H1 (cell line): ENCODE measurements around the gene ASGR1. TPM values are rescaled to one million over a fixed set of nuclear protein-coding genes. Genes with fewer than 3 reads are reported as not detected.

Experiments used
- HDAC2 ChIP-seq, 2 experiments: fragments of 300-600 bp in 1 of 2; sonication (generic) in 1 of 2; IDR thresholded peaks; 2 replicates each; pipeline ENCODE4 v1.6.1; 2011 to 2012; ENCODE audit warnings: low read depth in 2 of 2, low read length in 2 of 2, mild to moderate bottlenecking in 2 of 2, moderate library complexity in 2 of 2, borderline replicate concordance in 1 of 2, inconsistent platforms in 1 of 2
- polyA plus RNA-seq, 7 experiments: library from polyadenylated mRNA; depleted of rRNA in 3 of 7; stranded (reverse) in 5 of 7; unstranded in 2 of 7; fragments of >200 nt in 5 of 7; fragments of 200-250 nt in 2 of 7; gene quantifications; 1 replicate in 5 of 7; 2 replicates in 1 of 7; 4 replicates in 1 of 7; pipeline versions ENCODE4 v1.2.1 to v1.2.3, GENCODE V29; 2011 to 2013; ENCODE audit warnings: missing spikeins in 2 of 7, mixed read lengths in 2 of 7
- total RNA-seq: library from RNA; stranded (reverse); fragmentation: NEBNext Ultra II Directional; extraction: Animal tissue kit (Norgen Biotek cat#: 25700); gene quantifications from 2 replicates; pipeline ENCODE4 v1.2.1, GENCODE V29; 2021

The ASGR1 gene
- total and polyA plus RNA-seq, 2 of the 8 experiments (the other 6 are each of a cell fraction or from before 2014, with no cell fraction given), result 10.8 to 14.5 TPM

DNA sequence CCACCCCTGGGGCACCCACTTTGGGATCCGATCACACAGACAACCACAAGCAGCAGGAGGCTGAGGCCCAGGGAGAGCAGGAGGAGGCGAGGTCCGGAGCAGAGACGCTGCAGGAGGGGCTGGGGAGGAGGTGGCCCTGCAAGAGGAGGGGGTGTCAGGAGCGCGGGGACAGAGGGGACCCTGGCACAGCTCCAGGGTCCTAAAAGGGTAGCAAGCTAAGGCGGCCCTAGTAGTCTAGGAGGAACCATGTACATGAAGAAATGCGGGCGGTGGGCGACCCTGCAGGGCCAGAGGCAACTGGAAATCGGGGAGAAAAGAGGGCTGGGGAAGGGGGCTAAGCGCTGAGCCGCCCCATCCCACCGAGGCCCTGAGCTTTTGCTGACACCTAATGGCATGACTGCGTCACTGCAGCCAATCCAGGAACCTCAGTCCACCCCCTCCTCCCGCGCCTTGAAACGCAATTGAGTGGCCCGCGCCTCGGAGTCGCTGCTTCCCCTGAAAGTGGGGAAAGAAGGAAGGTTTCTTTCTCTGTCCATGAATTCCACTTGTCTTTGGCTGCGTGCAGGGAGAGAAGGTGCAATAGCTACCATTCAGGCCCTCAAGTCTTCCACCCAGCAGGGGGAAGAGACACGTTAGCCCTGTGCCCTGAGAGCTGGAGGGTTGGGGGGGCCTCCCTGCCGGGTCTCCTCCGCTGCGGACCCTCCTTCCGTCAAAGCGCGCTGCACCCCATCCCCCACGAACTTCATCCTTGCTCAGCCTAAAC is 1.8 kb downstream of the ASGR1 start (continued):
- 0 out of 4 replicates have a peak, but pooled peaks of 1 of the 2 experiments have one; percentile 16 for TF ChIP-seq HDAC2 (IDR thresholded peaks at IDR 0.05; ENCODE audit: borderline replicate concordance in 1 of 2, low read depth in 2 of 2, low read length in 2 of 2)
